ENCODE measurements around the gene PPP2R3B.

PPP2R3B gene

GRCh38 chrX:316351-317325 lies 70.1 kb downstream of the PPP2R3B start:
- TF ChIP-seq CEBPB (IDR thresholded peaks at IDR 0.05) = no peak
- TF ChIP-seq NFIC (IDR thresholded peaks at IDR 0.05) = no peak
- no peak for TF ChIP-seq FOXM1 (IDR thresholded peaks at IDR 0.05; ENCODE audit: borderline replicate concordance, low read depth)
- TF ChIP-seq TAF1 (IDR thresholded peaks at IDR 0.05; ENCODE audit: low read depth) = no peak
- no peak for TF ChIP-seq ZBTB7A (IDR thresholded peaks at IDR 0.05; ENCODE audit: low read depth)
- no peak for TF ChIP-seq TCF12 (IDR thresholded peaks at IDR 0.05; ENCODE audit: low read depth)
- TF ChIP-seq YY1 (IDR thresholded peaks at IDR 0.05; ENCODE audit: low read depth) = no peak
- no peak for TF ChIP-seq CREB1 (IDR thresholded peaks at IDR 0.05; ENCODE audit: low read depth)
- TF ChIP-seq MAX (IDR thresholded peaks at IDR 0.05) = no peak
- TF ChIP-seq EP300 (IDR thresholded peaks at IDR 0.05; ENCODE audit: borderline replicate concordance) = no peak
- no peak for TF ChIP-seq REST (IDR thresholded peaks at IDR 0.05; ENCODE audit: low read depth)
- TF ChIP-seq USF1 (IDR thresholded peaks at IDR 0.05) = no peak
- no peak for TF ChIP-seq RAD21 (IDR thresholded peaks at IDR 0.05; ENCODE audit: low read depth)
- no peak for TF ChIP-seq EGR1 (IDR thresholded peaks at IDR 0.05)
- no peak for TF ChIP-seq TEAD4 (IDR thresholded peaks at IDR 0.05)

- TF ChIP-seq TAF1 (IDR thresholded peaks at IDR 0.05; ENCODE audit: low read depth) (no peak), TEAD4 (IDR thresholded peaks at IDR 0.05) (no peak), TCF12 (IDR thresholded peaks at IDR 0.05; ENCODE audit: low read depth) (no peak), MAX (IDR thresholded peaks at IDR 0.05) (no peak), RAD21 (IDR thresholded peaks at IDR 0.05; ENCODE audit: low read depth) (no peak), CREB1 (IDR thresholded peaks at IDR 0.05; ENCODE audit: low read depth) (no peak), ZBTB7A (IDR thresholded peaks at IDR 0.05; ENCODE audit: low read depth) (no peak), FOXM1 (IDR thresholded peaks at IDR 0.05; ENCODE audit: borderline replicate concordance, low read depth) (no peak)
Measured at GRCh38 chrX:314781-315595, 71.7 kb downstream of the PPP2R3B start.

- TF ChIP-seq TAF1 (IDR thresholded peaks at IDR 0.05; ENCODE audit: low read depth) (no peak), CREB1 (IDR thresholded peaks at IDR 0.05; ENCODE audit: low read depth) (no peak), EGR1 (IDR thresholded peaks at IDR 0.05) (no peak), EP300 (IDR thresholded peaks at IDR 0.05; ENCODE audit: borderline replicate concordance) (no peak), YY1 (IDR thresholded peaks at IDR 0.05; ENCODE audit: low read depth) (no peak), USF1 (IDR thresholded peaks at IDR 0.05) (no peak), ZBTB7A (IDR thresholded peaks at IDR 0.05; ENCODE audit: low read depth) (no peak), TCF12 (IDR thresholded peaks at IDR 0.05; ENCODE audit: low read depth) (no peak), RAD21 (IDR thresholded peaks at IDR 0.05; ENCODE audit: low read depth) (no peak), MAX (IDR thresholded peaks at IDR 0.05) (no peak)
Measured at GRCh38 chrX:314049-314448, 72.7 kb downstream of the PPP2R3B start.

GRCh38 chrX:313546-313945 lies 73.2 kb downstream of the PPP2R3B start:
- no peak for TF ChIP-seq YY1 (IDR thresholded peaks at IDR 0.05; ENCODE audit: low read depth)
- no peak for TF ChIP-seq TCF12 (IDR thresholded peaks at IDR 0.05; ENCODE audit: low read depth)
- no peak for TF ChIP-seq RAD21 (IDR thresholded peaks at IDR 0.05; ENCODE audit: low read depth)
- no peak for TF ChIP-seq CEBPB (IDR thresholded peaks at IDR 0.05)
- no peak for TF ChIP-seq NFIC (IDR thresholded peaks at IDR 0.05)
- TF ChIP-seq FOXM1 (IDR thresholded peaks at IDR 0.05; ENCODE audit: borderline replicate concordance, low read depth) = no peak
- no peak for TF ChIP-seq TEAD4 (IDR thresholded peaks at IDR 0.05)
- no peak for TF ChIP-seq CREB1 (IDR thresholded peaks at IDR 0.05; ENCODE audit: low read depth)
- no peak for TF ChIP-seq REST (IDR thresholded peaks at IDR 0.05; ENCODE audit: low read depth)
- TF ChIP-seq USF1 (IDR thresholded peaks at IDR 0.05) = no peak
- no peak for TF ChIP-seq EGR1 (IDR thresholded peaks at IDR 0.05)
- TF ChIP-seq EP300 (IDR thresholded peaks at IDR 0.05; ENCODE audit: borderline replicate concordance) = no peak
- no peak for TF ChIP-seq TAF1 (IDR thresholded peaks at IDR 0.05; ENCODE audit: low read depth)
- no peak for TF ChIP-seq MAX (IDR thresholded peaks at IDR 0.05)
- no peak for TF ChIP-seq ZBTB7A (IDR thresholded peaks at IDR 0.05; ENCODE audit: low read depth)
